Ovary (tissue), 9 donors: ENCODE results near the gene KAT5. TPM values are rescaled to one million over a fixed set of nuclear protein-coding genes. Genes with fewer than 3 reads are reported as not detected.
"Not testable (repeated sequence)": the region's sequence is repeated elsewhere in the genome, so short reads cannot be mapped to it uniquely, and the experiment has no call there.

Experiments used
- DNase-seq, 5 donors: peaks; one replicate each; pipeline ENCODE4 v3.0.0-alpha.2; 2019 to 2020
- H3K27ac ChIP-seq, 2 donors: fragments of 200-600 bp; one replicate each; pipeline versions ENCODE4 v1.5.1 to v1.8.0; 2019 to 2022
- H3K27me3 ChIP-seq: fragments of 200-600 bp; one replicate; pipeline ENCODE4 v1.8.0; 2022
- H3K36me3 ChIP-seq: fragments of 200-600 bp; sonication (generic); one replicate; pipeline ENCODE4 v1.5.1; 2019
- H3K4me1 ChIP-seq: one replicate; pipeline ENCODE4 v1.8.1; 2013; ENCODE audit warnings: mild to moderate bottlenecking, moderate library complexity; ENCODE audit not compliant: insufficient read depth
- H3K4me3 ChIP-seq: fragments of 200-600 bp; sonication (generic); one replicate; pipeline ENCODE4 v1.5.1; 2017
- H3K9me3 ChIP-seq, 2 donors: fragments of 200-600 bp in 1 of 2; sonication (generic) in 1 of 2; one replicate each; pipeline versions ENCODE4 v1.5.1 to v1.8.1; 2013 to 2019; ENCODE audit warnings: mild to moderate bottlenecking in 1 of 2, moderate library complexity in 1 of 2
- EP300 ChIP-seq: sonication (generic); formaldehyde crosslinking; IDR thresholded peaks from one replicate; pipeline ENCODE4 v1.6.1; 2017; ENCODE audit warnings: antibody characterized with exemption
- POLR2A ChIP-seq: fragments of 450-650 bp; IDR thresholded peaks from one replicate; pipeline ENCODE4 v1.6.1; 2017; ENCODE audit warnings: antibody characterized with exemption, mild to moderate bottlenecking, moderate library complexity
- WGBS, 3 donors: extraction: QIAGEN DNeasy Blood & Tissue Kit in 1 of 3; methylation state at CpG; one replicate each; pipeline versions ENCODE4 v1.1.5 to v1.1.7; 2013 to 2017; 5-methylcytosine and 5-hydroxymethylcytosine counted together
- intact Hi-C, 4 donors: fragments of 100-400 bp; cut with DNase I; formaldehyde crosslinking; loops; one replicate each; pipeline versions ENCODE4 v1.11.0 to v1.15.1; 2022 to 2023
- polyA plus RNA-seq, 2 donors: library from polyadenylated mRNA; stranded (reverse); fragments of 200-250 nt in 1 of 2; fragments of 350-450 nt in 1 of 2; fragmentation: Illumina TruSeq in 1 of 2; extraction: RNeasy Lipid Tissue Mini Kit (QIAGEN cat#74804) in 1 of 2; gene quantifications; one replicate each; pipeline ENCODE4 v1.2.3, GENCODE V29; 2013 to 2014
- total RNA-seq, 7 donors: library from RNA; depleted of rRNA in 2 of 7; stranded (reverse); fragments of >200 nt in 2 of 7; fragmentation: NEBNext Ultra II Directional in 3 of 7; extraction: Animal tissue kit (Norgen Biotek cat#: 25700) in 3 of 7; gene quantifications; one replicate each; pipeline versions ENCODE4 v1.1.0 to v1.2.4, GENCODE V29; 2016 to 2023
- TF ChIP-seq, protein P1 (sequence below), 3 donors: fragments of 450-650 bp in 2 of 3; fragments of 200-600 bp in 1 of 3; IDR thresholded peaks; one replicate each; pipeline versions ENCODE4 v1.5.1 to v1.8.0; 2016 to 2022; ENCODE audit warnings: antibody characterized with exemption in 3 of 3, mild to moderate bottlenecking in 1 of 3
- donor health status: DM: no; HTN: no; CAD: no; lungs with moderate emphysema.
- donor health status: DM: no; HTN: no; CAD: no.
- donor health status: Bipolar disorder and iron deficiency.
- donor health status: DM: yes; HTN: yes; CAD: no.
- donor health status: DM: no; HTN: no; CAD: no.
- donor health status: DM: yes; HTN: yes; CAD: no.

KAT5 gene
- total and polyA plus RNA-seq, 9 donors = 56.1 to 110 (median 67.0) TPM

DNA sequence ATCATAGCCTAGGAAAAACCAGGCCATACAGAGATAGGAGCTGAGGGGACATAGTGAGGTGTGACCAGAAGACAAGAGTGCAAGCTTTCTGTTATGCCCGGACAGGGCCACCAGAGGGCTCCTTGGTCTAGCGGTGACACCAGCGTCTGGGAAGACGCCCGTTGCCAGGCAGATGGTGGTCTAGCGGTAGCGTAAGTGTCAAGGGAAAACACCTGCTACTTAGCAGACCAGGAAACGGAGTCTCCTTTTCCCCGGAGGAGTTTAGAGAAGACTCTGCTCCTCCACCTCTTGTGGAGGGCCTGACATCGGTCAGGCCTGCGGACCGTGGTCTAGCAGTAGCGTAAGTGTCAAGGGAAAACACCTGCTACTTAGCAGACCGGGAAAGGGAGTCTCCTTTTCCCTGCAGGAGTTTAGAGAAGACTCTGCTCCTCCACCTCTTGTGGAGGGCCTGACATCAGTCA is 5.7 kb upstream of the KAT5 start:
- 3 to 6% (median 5%) methylated on average over 14 of the region's 14 CpGs for WGBS, 3 donors
- H3K4me3 ChIP-seq, H3K4me1 ChIP-seq, H3K36me3 ChIP-seq, H3K9me3 ChIP-seq, H3K27ac ChIP-seq, H3K27me3 ChIP-seq: not testable (repeated sequence)
- peak; percentile 58 to 79 (median 72) for DNase-seq
- intact Hi-C loops = loop anchor here in 3 of 4 donors (5.0 to 10.0 kb wide), 3 partner anchors 72 to 281 kb away; partner anchors contain the start of gene SIPA1 (in 1 of the 3)
- TF ChIP-seq, protein P1, sequence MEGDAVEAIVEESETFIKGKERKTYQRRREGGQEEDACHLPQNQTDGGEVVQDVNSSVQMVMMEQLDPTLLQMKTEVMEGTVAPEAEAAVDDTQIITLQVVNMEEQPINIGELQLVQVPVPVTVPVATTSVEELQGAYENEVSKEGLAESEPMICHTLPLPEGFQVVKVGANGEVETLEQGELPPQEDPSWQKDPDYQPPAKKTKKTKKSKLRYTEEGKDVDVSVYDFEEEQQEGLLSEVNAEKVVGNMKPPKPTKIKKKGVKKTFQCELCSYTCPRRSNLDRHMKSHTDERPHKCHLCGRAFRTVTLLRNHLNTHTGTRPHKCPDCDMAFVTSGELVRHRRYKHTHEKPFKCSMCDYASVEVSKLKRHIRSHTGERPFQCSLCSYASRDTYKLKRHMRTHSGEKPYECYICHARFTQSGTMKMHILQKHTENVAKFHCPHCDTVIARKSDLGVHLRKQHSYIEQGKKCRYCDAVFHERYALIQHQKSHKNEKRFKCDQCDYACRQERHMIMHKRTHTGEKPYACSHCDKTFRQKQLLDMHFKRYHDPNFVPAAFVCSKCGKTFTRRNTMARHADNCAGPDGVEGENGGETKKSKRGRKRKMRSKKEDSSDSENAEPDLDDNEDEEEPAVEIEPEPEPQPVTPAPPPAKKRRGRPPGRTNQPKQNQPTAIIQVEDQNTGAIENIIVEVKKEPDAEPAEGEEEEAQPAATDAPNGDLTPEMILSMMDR (IDR thresholded peaks at IDR 0.05) = peak; percentile 31 to 53 (median 47)

DNA sequence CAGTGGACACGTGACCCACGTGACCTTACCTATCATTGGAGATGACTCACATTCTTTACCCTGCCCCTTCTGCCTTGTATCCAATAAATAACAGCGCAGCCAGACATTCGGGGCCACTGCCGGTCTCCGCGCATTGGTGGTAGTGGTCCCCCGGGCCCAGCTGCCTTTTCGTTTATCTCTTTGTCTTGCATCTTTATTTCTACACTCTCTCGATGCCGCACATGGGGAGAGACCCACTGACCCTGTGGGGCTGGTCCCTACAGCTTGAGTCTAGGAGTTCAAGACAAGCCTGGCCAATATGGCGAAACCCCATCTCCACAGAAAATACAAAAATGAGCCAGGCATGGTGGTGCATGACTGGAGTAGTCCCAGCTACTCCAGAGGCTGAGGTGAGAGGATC is 5.0 kb upstream of the KAT5 start:
- not testable (repeated sequence) for H3K27ac ChIP-seq, H3K4me1 ChIP-seq, H3K27me3 ChIP-seq, H3K4me3 ChIP-seq, H3K36me3 ChIP-seq, DNase-seq, H3K9me3 ChIP-seq
- 39 to 53% (median 42%) methylated on average over 10 to 12 of the region's 12 CpGs for WGBS, 3 donors
- intact Hi-C loops = loop anchor here in 3 of 4 donors (5.0 to 10.0 kb wide), 3 partner anchors 72 to 280 kb away; partner anchors contain the start of gene SIPA1 (in 1 of the 3)

DNA sequence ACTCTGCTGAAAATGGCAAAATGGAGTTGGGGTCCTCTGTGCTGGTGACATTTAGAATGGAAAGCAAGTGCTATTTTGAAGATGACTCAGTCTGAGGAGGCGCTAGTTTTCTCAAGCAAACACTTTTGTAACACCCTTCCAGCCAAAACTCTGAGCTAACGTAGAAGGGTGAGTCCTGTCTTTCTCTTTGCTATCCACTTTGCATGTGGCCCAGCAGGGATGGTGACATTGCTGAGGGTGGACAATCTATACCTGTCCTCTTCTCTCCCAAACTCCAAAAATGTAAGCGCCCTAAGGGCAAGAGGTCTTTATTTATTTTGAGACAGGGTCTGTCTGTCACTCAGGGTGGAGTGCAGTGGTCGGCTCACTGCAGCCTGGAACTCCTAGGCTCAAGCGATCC is 3.6 kb upstream of the KAT5 start:
- no peak for DNase-seq
- Histone ChIP-seq H3K9me3 (no peaks in the 10 kb centered on the region), H3K4me1 (peaks cover 5% of the 10 kb centered on the region), H3K36me3 (no peaks in the 10 kb centered on the region), H3K4me3 (no peak overlapping the region), H3K27ac (no peak overlapping the region), H3K27me3 (no peaks in the 10 kb centered on the region)
- intact Hi-C loops = loop anchor here in 3 of 4 donors (5.0 to 10.0 kb wide), 3 partner anchors 74 to 279 kb away; partner anchors contain the start of gene SIPA1 (in 1 of the 3)
- 76 to 79% (median 78%) methylated on average over 5 of the region's 5 CpGs for WGBS, 3 donors
- TF ChIP-seq EP300 (no peak), POLR2A (no peak)
- TF ChIP-seq, protein P1 (IDR thresholded peaks at IDR 0.05) = no peak

DNA sequence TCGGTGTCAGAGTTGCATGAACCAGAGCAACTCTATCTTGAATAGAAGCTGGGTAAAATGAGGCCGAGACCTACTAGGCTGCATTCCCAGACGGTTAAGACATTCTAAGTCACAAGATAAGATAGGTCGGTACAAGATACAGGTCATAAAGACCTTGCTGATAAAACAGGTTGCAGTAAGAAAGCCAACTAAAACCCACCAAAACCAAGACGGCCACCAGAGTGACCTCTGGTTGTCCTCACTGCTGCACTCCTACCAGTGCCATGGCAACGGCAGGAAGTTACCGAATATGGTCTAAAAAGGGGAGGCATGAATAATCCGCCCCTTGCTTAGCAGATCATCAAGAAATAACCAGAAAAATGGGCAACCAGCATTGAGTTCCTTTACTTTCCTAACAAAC is 2.4 kb upstream of the KAT5 start:
- H3K4me3 ChIP-seq = no peak overlapping the region
- no peak for TF ChIP-seq POLR2A
- no peak for TF ChIP-seq EP300
- TF ChIP-seq, protein P1 (IDR thresholded peaks at IDR 0.05) = no peak
- intact Hi-C loops = loop anchor here (5.0 to 10.0 kb wide), 5 partner anchors 75 to 278 kb away; partner anchors contain the start of gene SIPA1 (in 1 of the 4)
- H3K4me1 ChIP-seq = peaks cover 5% of the 10 kb centered on the region
- H3K27ac ChIP-seq = no peak overlapping the region
- WGBS, 3 donors = 30 to 47% (median 35%) methylated on average over 8 of the region's 8 CpGs
- DNase-seq = no peak
- H3K27me3 ChIP-seq = no peaks in the 10 kb centered on the region
- H3K9me3 ChIP-seq = no peaks in the 10 kb centered on the region
- H3K36me3 ChIP-seq = no peaks in the 10 kb centered on the region

DNA sequence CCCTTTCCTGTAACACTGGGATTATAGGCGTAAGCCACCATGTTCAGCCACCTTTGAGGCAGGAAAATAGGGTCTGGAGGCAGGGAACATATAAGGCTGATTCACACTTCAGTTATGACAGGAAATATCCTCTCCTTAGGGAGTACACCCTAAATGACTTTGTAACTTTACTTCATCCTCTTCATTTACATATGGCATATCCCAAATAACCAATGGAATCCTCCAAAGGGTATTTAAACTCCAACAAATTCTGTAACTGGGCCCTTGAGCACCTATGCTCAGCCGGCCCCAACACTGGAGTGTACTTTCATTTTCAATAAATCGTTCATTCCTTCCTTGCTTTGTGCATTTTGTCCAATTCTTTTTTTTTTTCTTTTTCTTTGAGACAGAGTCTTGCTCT is 1.6 kb upstream of the KAT5 start:
- Histone ChIP-seq H3K27me3 (no peaks in the 10 kb centered on the region), H3K27ac (no peak overlapping the region), H3K9me3 (no peaks in the 10 kb centered on the region), H3K36me3 (no peaks in the 10 kb centered on the region), H3K4me3 (no peak overlapping the region), H3K4me1 (peaks cover 5% of the 10 kb centered on the region)
- TF ChIP-seq EP300 = no peak
- TF ChIP-seq, protein P1 (IDR thresholded peaks at IDR 0.05) = no peak
- TF ChIP-seq POLR2A = no peak
- 80 to 83% (median 81%) methylated on average over 3 of the region's 3 CpGs for WGBS, 3 donors
- DNase-seq = no peak
- intact Hi-C loops = loop anchor here in 1 of 4 donors (10.0 kb wide), 2 partner anchors 104 to 274 kb away; no protein-coding TSS in a partner anchor
